Caki2 (cell line): Measurements from ENCODE around the gene CLDN8. TPM values are rescaled to one million over a fixed set of nuclear protein-coding genes. Genes with fewer than 3 reads are reported as not detected.

Experiments used
- DNase-seq: peaks from one replicate; pipeline ENCODE4 v3.0.0-alpha.2; 2015; ENCODE audit warnings: low read depth
- in situ Hi-C: cut with HindIII; loops from 2 replicates; pipeline ENCODE4 v1.10.0; 2016; ENCODE audit warnings: low sequenced_read_pairs, low pct_unique_long_range_greater_than_20kb, mixed read lengths
- total RNA-seq: library from RNA; depleted of rRNA; stranded (reverse); fragments of >200 nt; shearing (Covaris generic); gene quantifications from 2 replicates; pipeline ENCODE4 v1.2.3, GENCODE V29; 2014; ENCODE audit warnings: low replicate concordance; rRNA removed

Gene CLDN8
- total RNA-seq = not detected in 2 replicates

- in situ Hi-C loops = no loop called here
- no peak for DNase-seq
These were observed at the start of gene CLDN8 for GRCh38 chr21:30216041-30216723. TSS of gene CLDN8 (minus strand) at chr21:30216097. CDS start at chr21:30215925, 172 bp downstream.

GRCh38 chr21:30257773-30258172 lies 41.9 kb upstream of the CLDN8 start:
- in situ Hi-C loops = no loop called here
- DNase-seq = peak; percentile 17

DNA sequence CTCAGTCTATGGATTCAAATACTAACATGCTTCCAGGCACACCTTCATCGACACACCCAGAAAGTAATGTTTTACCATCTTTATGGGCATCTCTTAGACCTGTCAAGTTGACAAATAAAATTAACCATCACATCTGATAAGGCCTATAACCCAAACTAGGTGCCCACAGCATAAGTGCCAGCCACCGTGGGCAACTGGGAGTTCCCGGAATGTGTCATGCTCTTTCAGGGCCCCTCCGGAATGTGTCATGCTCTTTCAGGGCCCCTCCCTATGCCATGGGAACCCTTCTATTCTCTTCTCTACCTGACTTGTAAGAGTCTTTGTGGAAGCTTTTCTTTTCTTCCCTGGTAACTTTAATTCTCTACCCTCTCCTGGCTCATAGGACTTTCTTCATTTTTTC lies 40.2 kb upstream of the CLDN8 start:
- DNase-seq = peak; percentile 8
- in situ Hi-C loops = no loop called here

DNA sequence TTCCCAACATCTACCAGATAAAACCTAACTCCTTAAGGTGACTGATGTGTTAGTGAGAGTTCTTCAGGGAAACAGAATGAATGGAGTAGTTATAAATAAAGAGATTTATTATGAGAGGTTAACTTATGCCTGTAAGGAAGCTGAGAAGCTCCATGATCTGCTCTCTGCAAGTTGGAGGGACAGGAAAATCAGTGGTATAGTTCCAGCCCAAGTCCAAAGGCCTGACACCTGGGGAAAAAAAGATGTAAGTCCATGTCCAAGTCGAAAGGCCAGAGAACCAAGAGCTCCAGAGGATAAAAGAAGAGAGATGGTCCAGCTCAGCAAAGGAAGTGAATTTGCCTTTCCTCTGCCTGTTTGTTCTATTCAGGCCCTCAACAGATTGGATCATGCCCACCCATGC lies 39.8 kb upstream of the CLDN8 start:
- in situ Hi-C loops = no loop called here

DNA sequence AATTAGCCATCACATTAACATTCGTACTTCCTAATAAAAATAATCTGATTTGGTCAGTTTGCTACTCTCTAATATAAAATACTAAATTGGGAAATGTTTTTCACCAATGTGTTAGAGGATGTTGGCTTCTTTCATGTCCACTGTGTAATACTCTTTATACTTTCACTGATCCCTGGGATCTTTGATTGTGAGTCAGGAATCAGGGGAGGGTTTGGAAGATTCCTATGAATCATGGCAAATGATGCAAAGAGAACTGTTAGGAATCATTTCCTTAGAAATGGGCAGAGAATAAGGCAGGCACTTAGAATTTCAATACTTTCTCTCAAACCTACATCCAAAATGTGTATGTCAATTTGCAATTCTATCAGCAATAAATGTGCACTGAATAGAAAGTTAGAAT lies 35.9 kb upstream of the CLDN8 start:
- DNase-seq = no peak
- in situ Hi-C loops = no loop called here

More for the DNA sequence above, 39.8 kb upstream of the CLDN8 start:
- no peak for DNase-seq

DNA sequence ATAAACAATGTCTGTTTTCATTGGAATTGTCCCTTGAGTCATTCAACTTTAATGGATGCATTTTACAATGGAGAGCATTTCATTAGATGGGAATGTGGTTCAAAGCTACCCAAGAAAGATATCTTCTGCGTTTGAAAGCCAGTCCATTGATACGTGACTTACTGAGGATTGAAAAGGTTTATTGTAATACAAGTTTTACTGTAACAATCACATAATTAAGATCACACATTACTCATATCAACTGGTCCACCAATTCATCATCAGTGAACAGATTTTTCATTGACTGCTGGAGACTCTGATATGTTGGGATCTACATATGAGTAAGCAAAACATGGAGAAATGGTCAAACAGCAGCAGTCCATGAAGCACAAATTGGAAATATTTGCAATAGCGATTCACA lies 34.0 kb upstream of the CLDN8 start:
- DNase-seq = no peak
- in situ Hi-C loops = no loop called here

DNA sequence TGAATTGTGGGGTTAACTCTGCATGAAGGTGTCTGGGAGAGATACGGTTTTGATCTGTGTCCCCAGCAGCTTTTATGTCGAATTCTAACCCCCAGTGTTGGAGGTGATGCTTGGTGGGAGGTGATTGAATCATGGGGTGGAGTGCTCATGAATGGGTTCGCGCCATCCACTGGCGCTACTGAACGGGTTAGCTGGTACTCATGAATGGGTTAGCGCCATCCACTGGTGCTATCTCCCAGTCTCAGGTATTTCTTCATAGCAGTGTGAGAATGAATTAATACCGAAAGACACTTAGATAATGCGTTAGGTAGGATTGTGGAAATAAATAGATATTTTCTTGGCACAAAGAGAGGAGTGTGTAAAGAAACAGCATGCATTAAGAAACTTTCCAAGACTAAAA lies 32.9 kb upstream of the CLDN8 start:
- no peak for DNase-seq

DNA sequence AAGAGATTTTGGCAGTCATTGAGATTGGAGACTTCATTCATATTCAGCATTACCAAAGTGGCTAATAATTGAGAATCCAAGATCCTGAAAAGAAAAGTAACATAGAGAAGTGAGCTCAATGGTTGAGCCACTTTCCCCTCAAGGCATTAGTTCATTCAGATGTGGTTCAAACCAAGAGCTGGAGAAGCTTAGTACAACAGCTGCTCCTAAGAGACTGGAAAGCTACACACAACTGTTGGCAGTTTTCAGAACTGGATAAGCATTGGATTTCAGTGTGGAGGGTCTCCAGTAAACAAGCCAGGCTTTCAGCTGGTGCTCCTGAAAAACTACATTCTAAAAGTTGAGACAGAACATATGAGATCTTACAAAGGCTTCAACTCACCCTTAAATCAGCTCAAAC lies 29.2 kb upstream of the CLDN8 start:
- in situ Hi-C loops = no loop called here
- no peak for DNase-seq

More for the DNA sequence above, 32.9 kb upstream of the CLDN8 start:
- in situ Hi-C loops = no loop called here

- no peak for DNase-seq
- in situ Hi-C loops = no loop called here
These were observed 27.8 kb upstream of the CLDN8 start for GRCh38 chr21:30243691-30244090.

GRCh38 chr21:30240661-30241060 lies 24.8 kb upstream of the CLDN8 start:
- in situ Hi-C loops = no loop called here
- DNase-seq = no peak

DNA sequence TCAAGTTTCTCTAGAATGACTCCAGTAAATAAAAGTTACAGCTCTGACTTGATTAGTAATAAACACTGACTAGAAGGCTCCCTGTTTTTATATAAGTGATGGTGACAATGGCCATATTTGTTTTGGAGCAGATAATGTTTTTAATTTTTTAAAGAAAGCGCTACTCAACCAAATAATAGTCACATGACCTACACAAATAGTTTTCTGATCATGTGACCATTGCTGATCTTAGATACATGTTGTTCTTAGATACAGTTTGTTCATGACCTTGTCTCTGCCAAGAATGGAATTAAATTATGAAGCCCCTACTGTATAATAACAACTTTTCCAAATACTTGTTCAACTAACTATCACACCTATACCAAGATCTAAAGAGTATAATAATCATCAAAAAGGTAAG lies 22.3 kb upstream of the CLDN8 start:
- no peak for DNase-seq
- in situ Hi-C loops = no loop called here

DNA sequence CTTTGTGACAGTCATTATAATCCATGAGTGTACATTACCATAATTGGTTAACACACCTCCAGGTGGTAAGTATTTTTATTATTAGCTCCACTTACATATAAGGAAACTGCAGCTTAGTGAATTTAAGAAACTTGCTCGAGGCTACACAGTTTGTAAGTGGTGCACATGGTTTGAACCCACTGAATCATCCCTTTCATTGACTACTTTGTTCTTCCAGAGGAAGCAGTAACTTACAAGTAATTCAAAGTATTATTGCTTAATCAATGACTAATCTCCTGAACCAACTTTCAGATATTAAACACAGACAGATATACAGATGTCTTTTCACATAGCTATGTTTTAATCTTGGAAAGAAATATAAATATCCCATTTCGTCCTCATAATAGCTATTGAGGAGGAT lies 18.7 kb upstream of the CLDN8 start:
- no peak for DNase-seq
- in situ Hi-C loops = no loop called here

- in situ Hi-C loops = no loop called here
- DNase-seq = no peak
These were observed 18.2 kb upstream of the CLDN8 start for GRCh38 chr21:30234050-30234449.

GRCh38 chr21:30233228-30234020 lies 17.5 kb upstream of the CLDN8 start:
- in situ Hi-C loops = no loop called here
- DNase-seq = no peak

DNA sequence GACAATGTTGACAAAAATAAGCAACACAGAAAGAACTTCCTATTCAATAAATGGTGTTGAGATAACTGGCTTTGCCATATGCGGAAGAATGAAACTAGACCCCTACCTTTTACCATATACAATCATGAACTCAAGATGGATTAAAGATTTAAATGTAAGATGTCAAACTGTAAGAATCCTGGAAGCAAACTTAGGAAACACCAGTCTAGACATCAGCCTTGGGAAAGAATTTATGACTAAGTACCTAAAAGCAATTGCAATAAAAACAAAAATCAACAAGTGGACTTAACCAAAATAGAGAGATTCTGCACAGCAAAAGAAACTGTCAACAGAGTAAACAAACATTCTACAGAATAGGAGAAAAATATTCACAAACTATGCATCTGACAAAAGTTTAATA lies 16.1 kb upstream of the CLDN8 start:
- in situ Hi-C loops = no loop called here

GRCh38 chr21:30227633-30228404 lies 11.9 kb upstream of the CLDN8 start:
- in situ Hi-C loops = no loop called here
- peak; percentile 94 for DNase-seq

More for the DNA sequence above, 16.1 kb upstream of the CLDN8 start:
- DNase-seq = no peak

GRCh38 chr21:30227128-30227527 lies 11.2 kb upstream of the CLDN8 start:
- in situ Hi-C loops = no loop called here
- DNase-seq = peak; percentile 47

DNA sequence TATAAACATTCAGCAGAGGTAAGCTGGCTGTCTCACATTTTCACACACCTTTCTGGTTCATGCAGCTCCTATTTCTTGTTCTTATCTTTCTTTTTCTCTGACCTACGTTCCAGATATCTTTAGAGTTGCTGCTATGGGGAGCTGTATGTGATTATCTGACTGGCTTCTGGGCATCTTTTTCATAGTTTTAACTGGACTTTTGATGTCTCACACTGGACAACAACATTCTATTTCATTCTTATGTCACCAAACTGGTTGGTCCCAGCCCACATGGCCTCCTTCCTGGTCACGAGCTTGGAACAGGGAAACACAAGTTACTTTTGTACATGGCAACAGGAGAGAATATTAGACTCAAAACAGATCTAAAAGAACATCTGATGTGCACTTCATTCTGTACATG lies 7.7 kb upstream of the CLDN8 start:
- DNase-seq = no peak
- in situ Hi-C loops = no loop called here

GRCh38 chr21:30222724-30223123 lies 6.8 kb upstream of the CLDN8 start:
- no peak for DNase-seq
- in situ Hi-C loops = no loop called here
